Endodermal cell (in vitro differentiated cells): ENCODE data around the gene RNF121. TPM values are rescaled to one million over a fixed set of nuclear protein-coding genes. Genes with fewer than 3 reads are reported as not detected.

Experiments
- DNase-seq: peaks from one replicate; pipeline ENCODE4 v3.0.0-alpha.2; 2017
- H3K27ac ChIP-seq: 2 replicates; pipeline ENCODE4 v1.5.1; 2013; ENCODE audit warnings: mild to moderate bottlenecking, low read depth, low read length, moderate library complexity
- H3K27me3 ChIP-seq: 2 replicates; pipeline ENCODE4 v1.6.1; 2013; ENCODE audit warnings: mild to moderate bottlenecking, low read length, moderate library complexity; ENCODE audit not compliant: insufficient read depth, control insufficient read depth, poor library complexity, severe bottlenecking
- H3K36me3 ChIP-seq: 2 replicates; pipeline ENCODE4 v1.7.0; 2013; ENCODE audit warnings: mild to moderate bottlenecking, low read length, moderate library complexity; ENCODE audit not compliant: control insufficient read depth, insufficient read depth
- H3K4me1 ChIP-seq: one replicate; pipeline ENCODE4 v1.7.0; 2013; ENCODE audit warnings: low read length; ENCODE audit not compliant: control insufficient read depth, insufficient read depth
- H3K4me3 ChIP-seq: 2 replicates; pipeline ENCODE4 v1.5.1; 2013; ENCODE audit warnings: mild to moderate bottlenecking, low read length, moderate library complexity
- H3K9ac ChIP-seq: 2 replicates; pipeline ENCODE4 v1.6.1; 2013; ENCODE audit warnings: mild to moderate bottlenecking, low read length, moderate library complexity; ENCODE audit not compliant: poor library complexity, severe bottlenecking; ENCODE audit errors: extremely low read depth
- H3K9me3 ChIP-seq: 2 replicates; pipeline ENCODE4 v1.6.1; 2013; ENCODE audit warnings: mild to moderate bottlenecking, low read length, moderate library complexity; ENCODE audit not compliant: control insufficient read depth
- H3K27ac Mint-ChIP-seq: 2 replicates; pipeline ENCODE4 v1.8.0; 2020; ENCODE audit warnings: mixed read lengths
- H3K27me3 Mint-ChIP-seq: 2 replicates; pipeline ENCODE4 v1.8.0; 2021; ENCODE audit warnings: mild to moderate bottlenecking, mixed read lengths; ENCODE audit not compliant: insufficient read depth
- H3K36me3 Mint-ChIP-seq: 2 replicates; pipeline ENCODE4 v1.8.0; 2020; ENCODE audit warnings: low read depth, mixed read lengths
- H3K4me1 Mint-ChIP-seq: 2 replicates; pipeline ENCODE4 v1.8.0; 2020; ENCODE audit warnings: mixed read lengths
- H3K4me3 Mint-ChIP-seq: 2 replicates; pipeline ENCODE4 v1.8.0; 2020; ENCODE audit warnings: mild to moderate bottlenecking, moderate library complexity, mixed read lengths
- H3K9me3 Mint-ChIP-seq: 2 replicates; pipeline ENCODE4 v1.8.0; 2020; ENCODE audit warnings: mild to moderate bottlenecking, mixed read lengths
- CTCF ChIP-seq: fragments of 200-600 bp; sonication (generic); conservative IDR thresholded peaks from 2 replicates; pipeline ENCODE4 v1.5.0; 2021; ENCODE audit warnings: antibody characterized with exemption, mild to moderate bottlenecking
- WGBS, 2 experiments: methylation state at CpG; one replicate each; pipeline versions ENCODE4 v1.1.5 to v1.1.7; 2013; ENCODE audit warnings: missing lambda C conversion rate in 2 of 2, mixed read lengths in 1 of 2; ENCODE audit not compliant: insufficient coverage in 1 of 2, insufficient read length in 1 of 2; 5-methylcytosine and 5-hydroxymethylcytosine counted together
- total RNA-seq, 2 donors: library from RNA; stranded (reverse); fragmentation: NEBNext Ultra II Directional in 1 of 2; extraction: Animal tissue kit (Norgen Biotek cat#: 25700) in 1 of 2; gene quantifications; 2 replicates in 1 of 2; 3 replicates in 1 of 2; pipeline ENCODE4 v1.2.1, GENCODE V29; 2021

Gene RNF121
- total RNA-seq, 2 donors from 2014 or later, result 50.9 to 52.2 TPM

GRCh38 chr11:71990701-71991100, 61.9 kb downstream of the RNF121 start:
- no peaks in the 10 kb centered on the region for H3K9me3 Mint-ChIP-seq
- whole genome bisulfite sequencing, 2 experiments, result 14 to 64% methylated on average over 1 to 3 of the region's 3 CpGs
- no peak overlapping the region for H3K27ac Mint-ChIP-seq

GRCh38 chr11:71991494-71991893, 62.6 kb downstream of the RNF121 start:
- DNase-seq, result no peak
- Histone ChIP-seq H3K9ac (no peak overlapping the region), H3K4me1 (peaks cover 19% of the 10 kb centered on the region), H3K9me3 (no peaks in the 10 kb centered on the region), H3K4me3 (no peak overlapping the region), H3K27me3 (no peaks in the 10 kb centered on the region), H3K27ac (no peak overlapping the region), H3K36me3 (peaks cover 32% of the 10 kb centered on the region)
- Mint-ChIP-seq H3K9me3 (no peaks in the 10 kb centered on the region), H3K27ac (no peak overlapping the region), H3K36me3 (peaks cover 31% of the 10 kb centered on the region), H3K4me1 (peaks cover 6% of the 10 kb centered on the region), H3K4me3 (no peak overlapping the region), H3K27me3 (no peaks in the 10 kb centered on the region)
- no peak for TF ChIP-seq CTCF
- 96 to 97% methylated on average over 3 of the region's 3 CpGs for WGBS, 2 experiments

More at GRCh38 chr11:71990701-71991100, 61.9 kb downstream of the RNF121 start:
- Mint-ChIP-seq H3K4me3 (no peak overlapping the region), H3K27me3 (no peaks in the 10 kb centered on the region), H3K4me1 (peaks cover 5% of the 10 kb centered on the region), H3K36me3 (peaks cover 33% of the 10 kb centered on the region)
- H3K27ac ChIP-seq, result no peak overlapping the region
- no peak for DNase-seq
- peaks cover 13% of the 10 kb centered on the region for H3K4me1 ChIP-seq
- TF ChIP-seq CTCF, result no peak
- H3K9ac ChIP-seq, result no peak overlapping the region
- H3K36me3 ChIP-seq, result peaks cover 32% of the 10 kb centered on the region
- no peak overlapping the region for H3K4me3 ChIP-seq
- no peaks in the 10 kb centered on the region for H3K9me3 ChIP-seq
- no peaks in the 10 kb centered on the region for H3K27me3 ChIP-seq

- 91 to 93% methylated on average over 2 to 3 of the region's 3 CpGs for WGBS, 2 experiments
- Mint-ChIP-seq H3K4me3 (no peak overlapping the region), H3K27ac (no peak overlapping the region), H3K36me3 (peaks cover 30% of the 10 kb centered on the region), H3K4me1 (peaks cover 6% of the 10 kb centered on the region), H3K27me3 (no peaks in the 10 kb centered on the region), H3K9me3 (no peaks in the 10 kb centered on the region)
- Histone ChIP-seq H3K4me3 (no peak overlapping the region), H3K4me1 (peaks cover 19% of the 10 kb centered on the region), H3K9ac (no peak overlapping the region), H3K36me3 (peaks cover 38% of the 10 kb centered on the region), H3K9me3 (no peaks in the 10 kb centered on the region), H3K27me3 (no peaks in the 10 kb centered on the region), H3K27ac (no peak overlapping the region)
- TF ChIP-seq CTCF, result no peak
- no peak for DNase-seq
These were observed 63.4 kb downstream of the RNF121 start for GRCh38 chr11:71992136-71992730.
